Activated naive CD4-positive, alpha-beta T cell treated with anti-CD3 and anti-CD28 coated beads, Interleukin-2, amount 50 U/mL, for 72 hours (primary cell): ENCODE measurements around the gene POLE. TPM values are rescaled to one million over a fixed set of nuclear protein-coding genes. Genes with fewer than 3 reads are reported as not detected.
"Not testable (repeated sequence)": the region's sequence is repeated elsewhere in the genome, so short reads cannot be mapped to it uniquely, and the experiment has no call there.

Experiments used
- ATAC-seq, 2 donors: fragments of 150-1000 bp; cut with Tn5 transposase; 2 replicates each; pipeline ENCODE4 v1.10.0; 2021; ENCODE audit warnings: mild to moderate bottlenecking in 2 of 2, moderate library complexity in 2 of 2
- DNase-seq, 2 donors: peaks; one replicate each; pipeline ENCODE4 v3.0.0; 2021 to 2022; ENCODE audit warnings: low spot score in 2 of 2
- H3K27ac Mint-ChIP-seq, 2 donors: one replicate each; pipeline ENCODE4 v1.8.0; 2022; ENCODE audit warnings: mild to moderate bottlenecking in 2 of 2, mixed read lengths in 2 of 2
- H3K36me3 Mint-ChIP-seq, 2 donors: one replicate each; pipeline ENCODE4 v1.8.0; 2022; ENCODE audit warnings: mixed read lengths in 2 of 2
- H3K9me3 Mint-ChIP-seq, 2 donors: one replicate each; pipeline ENCODE4 v1.8.0; 2022; ENCODE audit warnings: mixed read lengths in 2 of 2
- total RNA-seq, 2 donors: library from RNA; stranded (reverse); gene quantifications; one replicate each; pipeline ENCODE4 v1.2.3, GENCODE V29; 2022

POLE gene
- total RNA-seq, 2 donors from 2014 or later, result 164 to 177 TPM

DNA sequence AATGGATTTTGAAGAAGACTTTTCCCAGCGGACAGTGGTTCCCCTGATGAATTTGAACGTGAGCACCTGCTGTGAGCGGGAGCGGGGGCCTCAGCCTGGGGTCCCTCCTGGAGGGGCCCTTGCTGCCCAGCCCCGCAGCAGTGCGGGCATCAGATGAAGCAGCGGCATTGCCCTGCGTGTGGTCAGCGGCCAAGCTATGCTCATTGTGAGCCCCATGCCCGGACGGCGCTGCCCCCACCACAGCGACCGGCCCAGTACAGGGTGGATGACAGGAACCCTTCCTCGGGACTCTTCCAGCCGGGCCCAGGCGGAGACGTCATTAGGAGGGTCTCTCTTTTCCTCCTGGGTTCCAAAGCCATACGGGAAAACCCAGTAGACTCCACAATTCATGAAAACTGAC is 80.2 kb downstream of the POLE start:
- Mint-ChIP-seq H3K9me3 (no peaks in the 10 kb centered on the region), H3K36me3 (peaks cover 0 to 7% of the 10 kb centered on the region in 2 donors), H3K27ac (no peak overlapping the region)
- DNase-seq (no peak), ATAC-seq (no peak)

DNA sequence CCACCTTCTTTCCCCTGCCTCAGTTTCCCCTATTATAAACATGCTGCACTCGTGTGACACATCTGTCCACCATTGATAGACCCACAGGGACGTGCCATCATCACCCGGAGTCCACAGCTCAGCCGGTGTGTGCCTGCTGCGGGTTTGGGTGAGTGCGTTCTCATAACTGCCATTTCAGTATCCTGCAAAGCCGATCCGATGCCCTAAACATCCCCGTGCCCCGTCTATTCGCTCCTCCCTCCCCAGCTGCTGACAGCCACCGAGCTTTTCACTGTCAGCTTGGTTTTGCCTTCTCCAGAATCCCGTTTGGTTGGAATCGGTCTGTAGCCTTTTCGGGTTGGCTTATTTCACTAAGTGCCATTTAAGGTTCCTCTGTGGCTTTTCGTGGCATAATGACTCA is 80.7 kb downstream of the POLE start:
- ATAC-seq, result no peak
- H3K9me3 Mint-ChIP-seq, result no peaks in the 10 kb centered on the region
- no peak for DNase-seq
- H3K27ac Mint-ChIP-seq, result peak overlapping the region in 1 of 2 donors; percentile 80
- H3K36me3 Mint-ChIP-seq, result peaks cover 0 to 7% of the 10 kb centered on the region in 2 donors

DNA sequence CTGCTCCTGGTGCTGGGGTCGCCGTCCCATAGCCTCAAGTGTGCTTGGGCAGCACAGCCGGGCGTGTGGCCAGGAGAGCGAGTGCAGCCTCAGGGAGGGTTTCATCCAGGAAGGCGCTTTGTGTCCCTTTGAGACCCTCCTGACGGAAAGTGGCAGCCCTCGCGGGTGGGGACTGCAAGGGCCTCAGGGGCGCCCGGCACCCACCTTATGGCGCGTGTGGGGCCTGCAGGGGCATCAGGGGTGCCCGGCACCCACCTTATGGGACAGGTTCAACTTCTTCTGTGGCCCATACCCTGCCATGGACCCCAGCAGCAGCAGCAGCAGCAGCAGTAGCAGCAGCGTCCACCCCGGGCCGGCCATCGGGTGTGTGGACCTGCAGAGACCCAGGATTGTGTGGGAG is 81.2 kb downstream of the POLE start:
- H3K27ac Mint-ChIP-seq, result no peak overlapping the region
- no peak for ATAC-seq

DNA sequence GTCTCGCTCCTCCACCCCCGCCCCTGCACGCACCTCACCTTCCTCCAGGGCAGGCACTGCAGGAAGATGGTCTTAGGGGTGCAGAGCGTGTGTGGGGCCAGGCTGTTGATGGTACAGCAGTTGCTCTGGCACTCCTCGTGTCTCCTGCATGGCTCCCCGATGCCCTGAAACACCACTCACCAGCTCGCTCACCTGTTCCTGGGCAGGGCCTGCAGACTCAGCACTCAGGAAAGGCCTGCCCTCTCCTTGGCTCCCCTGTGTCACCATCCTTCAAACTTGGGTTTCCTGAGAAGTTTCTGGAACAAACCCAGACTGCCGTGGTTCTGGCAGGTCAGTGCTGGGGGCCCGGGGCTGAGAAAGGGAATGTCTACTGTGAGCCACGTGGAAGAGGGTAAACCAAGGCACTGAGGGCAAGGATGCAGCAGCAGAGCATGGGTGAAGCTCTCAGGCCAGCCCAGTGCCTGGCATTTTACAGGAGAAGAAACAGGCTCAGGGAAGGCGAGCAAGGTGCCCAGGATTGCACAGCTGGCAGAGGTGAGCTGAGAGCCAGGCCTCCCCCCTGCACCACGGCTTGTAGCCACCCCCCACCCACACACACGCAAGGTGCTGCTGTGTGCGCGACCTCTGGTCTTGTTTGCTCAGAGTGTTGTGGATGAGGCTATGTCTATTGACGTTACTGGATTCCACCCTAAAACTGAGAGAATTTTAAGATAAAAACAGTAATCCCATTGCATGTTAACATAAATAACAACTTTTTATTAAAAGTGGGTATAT is 82.3 kb downstream of the POLE start:
- DNase-seq (no peak), ATAC-seq (no peak)
- no peaks in the 10 kb centered on the region for H3K9me3 Mint-ChIP-seq
- no peak overlapping the region for H3K27ac Mint-ChIP-seq
- H3K36me3 Mint-ChIP-seq, result no peaks in the 10 kb centered on the region

More for the DNA sequence above, 81.2 kb downstream of the POLE start:
- H3K36me3 Mint-ChIP-seq, result peaks cover 0 to 6% of the 10 kb centered on the region in 2 donors
- DNase-seq, result no peak
- H3K9me3 Mint-ChIP-seq, result no peaks in the 10 kb centered on the region

DNA sequence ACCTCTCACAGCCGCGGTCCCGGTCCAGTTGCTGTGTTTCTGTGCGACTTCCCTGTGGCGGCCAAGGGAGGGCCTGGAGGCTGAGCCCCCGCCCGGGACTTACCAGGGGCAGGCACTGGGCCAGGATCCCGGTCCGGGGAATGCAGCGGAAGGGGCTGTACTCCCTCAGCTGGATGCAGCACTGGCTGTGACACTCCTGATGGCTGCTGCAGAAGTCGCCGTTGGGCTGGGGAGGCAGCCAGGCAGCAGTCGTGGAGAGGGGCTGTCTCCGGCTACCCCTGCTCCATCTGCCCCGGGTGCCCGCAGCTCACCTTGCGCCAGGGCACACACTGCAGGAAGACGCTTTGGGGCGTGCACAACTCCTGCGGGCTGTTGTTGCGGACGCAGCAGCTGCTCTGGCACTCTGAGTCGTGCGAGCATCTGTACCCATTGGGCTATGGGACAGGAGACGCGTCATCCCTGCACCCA is 83.0 kb downstream of the POLE start:
- DNase-seq (no peak), ATAC-seq (no peak)
- no peak overlapping the region for H3K27ac Mint-ChIP-seq
- no peaks in the 10 kb centered on the region for H3K36me3 Mint-ChIP-seq
- H3K9me3 Mint-ChIP-seq, result no peaks in the 10 kb centered on the region

DNA sequence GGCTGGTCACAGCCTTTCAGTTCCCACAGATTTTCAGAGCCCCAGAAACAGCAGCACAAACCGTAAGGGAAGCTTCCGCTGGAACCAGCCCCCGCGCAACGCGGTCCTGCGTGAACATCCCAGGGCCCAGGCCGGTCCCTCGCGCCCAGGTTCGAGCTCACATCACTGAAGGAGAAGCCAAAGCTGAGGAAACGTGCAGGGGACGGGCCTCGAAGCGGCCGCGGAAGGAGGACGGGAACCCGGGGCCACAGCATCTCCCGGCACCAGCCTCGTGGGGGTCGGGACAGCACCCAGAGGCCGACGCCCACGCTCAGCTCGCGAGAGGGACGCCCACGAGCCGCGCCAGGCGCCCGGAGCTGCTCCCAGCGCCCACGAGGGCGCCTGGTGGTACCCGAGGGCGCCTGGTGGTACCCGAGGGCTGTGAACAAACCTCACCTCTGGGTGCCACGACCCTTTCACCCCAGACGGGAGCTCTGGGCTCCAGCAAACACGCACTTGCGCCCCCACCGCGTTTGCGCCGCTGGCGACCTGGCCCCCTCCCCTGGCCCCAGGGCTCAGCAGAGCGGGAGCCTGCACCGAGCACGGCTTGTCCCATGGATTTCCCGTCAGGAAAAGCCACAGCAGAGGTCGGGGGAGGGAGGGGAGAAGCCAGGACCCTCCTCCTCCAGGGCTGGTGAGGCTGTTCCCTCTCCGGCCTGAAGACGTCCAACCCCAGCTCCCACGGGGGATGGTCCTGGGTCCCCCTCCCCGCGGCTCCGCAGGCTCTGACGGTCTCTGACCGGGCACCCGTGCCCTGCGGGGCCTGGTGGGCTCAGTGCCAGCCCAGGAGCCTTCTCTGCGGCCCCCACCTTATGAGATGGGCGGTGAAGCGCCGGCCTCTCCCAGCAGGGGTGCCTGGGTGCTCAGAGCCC is 83.6 kb downstream of the POLE start:
- H3K9me3 Mint-ChIP-seq, result no peaks in the 10 kb centered on the region
- H3K27ac Mint-ChIP-seq, result no peak overlapping the region
- DNase-seq, result no peak
- H3K36me3 Mint-ChIP-seq, result no peaks in the 10 kb centered on the region
- no peak for ATAC-seq

DNA sequence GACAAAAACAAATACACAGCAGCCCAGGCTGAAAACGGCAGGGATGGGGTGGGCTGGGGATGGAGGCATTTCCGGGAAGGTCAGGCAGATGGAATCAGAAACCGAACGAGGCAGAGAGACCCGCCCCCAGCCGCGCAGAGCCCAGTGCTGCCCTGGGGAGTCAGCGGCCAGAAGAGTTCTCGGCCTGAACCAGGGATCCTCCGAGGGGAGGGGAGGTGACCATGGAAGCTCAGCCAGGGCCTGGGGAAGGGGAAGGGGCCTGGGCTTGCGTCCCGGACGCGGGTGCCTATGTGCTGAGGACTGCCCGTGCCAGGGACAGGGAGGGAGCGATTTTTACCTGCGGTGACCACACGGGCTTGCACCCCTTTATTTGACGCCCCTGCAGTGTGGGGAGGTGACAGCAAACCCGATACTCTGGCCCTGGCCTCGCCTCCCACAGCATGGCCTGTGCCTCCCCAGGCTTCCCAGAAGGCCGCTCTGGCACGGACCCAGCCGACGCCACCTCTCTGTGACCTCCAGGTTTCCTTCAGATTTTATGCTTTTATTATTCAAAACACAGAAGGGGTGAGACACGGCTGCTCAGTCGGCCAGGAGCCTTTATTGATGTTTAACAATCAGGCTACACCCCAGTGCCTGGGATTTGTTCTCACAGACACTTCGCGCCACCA is 84.4 kb downstream of the POLE start:
- no peak overlapping the region for H3K27ac Mint-ChIP-seq
- H3K36me3 Mint-ChIP-seq, result peaks cover 0 to under 1% of the 10 kb centered on the region in 2 donors
- H3K9me3 Mint-ChIP-seq, result no peaks in the 10 kb centered on the region
- ATAC-seq (no peak), DNase-seq (no peak)

DNA sequence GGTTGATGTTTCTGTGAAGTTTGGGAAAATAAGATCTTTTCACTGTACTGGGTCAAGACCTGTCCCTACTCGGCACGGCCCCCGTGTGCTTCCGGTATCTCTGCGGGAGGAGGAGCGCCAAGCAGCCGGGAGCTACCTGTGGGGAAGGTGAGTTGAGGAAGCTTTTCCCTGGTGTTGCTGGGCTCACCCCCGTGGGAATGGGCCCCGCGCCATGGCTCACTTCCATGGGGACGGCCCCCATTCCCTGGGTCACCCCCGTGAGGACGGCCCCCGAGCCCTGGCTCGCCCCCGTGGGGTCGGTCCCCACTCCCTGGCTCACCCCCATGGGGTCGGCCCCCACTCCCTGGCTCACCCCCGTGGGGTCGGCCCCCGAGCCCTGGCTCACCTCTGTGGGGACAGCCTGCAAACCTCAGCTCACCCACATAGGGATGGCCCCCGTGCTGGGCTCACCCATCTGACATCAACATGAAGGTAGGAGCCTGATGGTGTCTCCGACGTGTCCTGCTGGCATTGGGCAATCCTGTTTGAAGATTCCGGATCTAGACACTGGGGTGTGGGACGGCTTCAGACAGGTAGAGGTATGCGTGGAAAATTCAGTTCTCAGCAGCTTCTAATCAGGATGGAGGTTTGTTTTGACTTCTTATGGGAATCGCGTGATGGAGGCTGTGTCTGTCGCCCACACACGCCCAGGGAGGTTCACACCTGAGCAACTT is 85.8 kb downstream of the POLE start:
- H3K36me3 Mint-ChIP-seq, result peaks cover 0 to 6% of the 10 kb centered on the region in 2 donors
- no peak overlapping the region for H3K27ac Mint-ChIP-seq
- H3K9me3 Mint-ChIP-seq, result no peaks in the 10 kb centered on the region
- ATAC-seq, result no peak
- DNase-seq, result no peak

DNA sequence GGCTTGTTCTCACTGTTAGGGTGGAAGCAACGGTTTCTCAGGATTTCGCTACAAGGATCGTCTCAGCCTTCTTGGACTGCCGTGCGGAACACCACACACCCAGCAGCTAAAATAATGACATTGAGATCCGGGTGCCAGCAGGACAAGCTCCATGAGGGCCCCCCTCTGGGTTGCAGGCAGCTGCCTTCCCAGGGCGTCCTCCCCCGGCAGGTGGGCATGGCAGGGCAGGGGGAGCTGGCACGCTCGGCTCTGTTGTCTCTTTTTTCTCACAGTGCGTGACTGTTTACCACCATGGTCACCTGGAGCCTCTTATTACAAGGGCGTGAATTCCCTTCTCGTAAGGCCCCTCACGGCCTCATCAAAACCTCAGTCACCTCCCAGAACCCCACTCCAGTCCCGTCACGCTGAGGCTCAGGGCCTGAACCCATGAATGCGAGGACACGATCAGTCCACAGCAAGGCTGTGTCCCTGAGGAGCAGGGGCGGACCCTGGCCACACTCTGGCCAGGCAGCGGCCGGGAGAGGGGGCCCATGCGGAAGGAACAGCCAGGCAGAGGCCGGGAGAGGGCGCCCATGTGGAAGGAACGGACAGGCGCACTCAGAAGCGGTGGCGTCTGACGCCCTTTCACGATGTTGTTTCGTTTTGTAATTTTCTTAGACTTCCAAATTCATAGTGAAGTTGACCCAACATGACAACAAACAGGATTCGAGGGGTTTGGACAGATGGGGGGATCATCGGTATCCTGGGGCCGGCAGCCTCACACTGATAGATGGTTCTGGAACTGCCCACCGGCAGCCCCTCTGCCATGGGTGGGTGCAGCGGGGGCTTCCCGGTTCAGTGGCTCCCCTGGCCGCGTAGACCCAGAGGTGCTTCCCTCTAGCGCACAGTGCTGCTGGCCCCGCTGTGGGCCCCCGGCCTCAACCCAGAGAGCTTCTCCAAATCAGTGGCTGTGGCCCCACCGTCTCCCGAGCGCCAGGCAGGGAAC is 86.8 kb downstream of the POLE start:
- DNase-seq (peak in 1 of 2 donors; percentile 39), ATAC-seq (peak; percentile 67 to 80)
- H3K27ac Mint-ChIP-seq, result no peak overlapping the region
- H3K36me3 Mint-ChIP-seq, result peaks cover 0 to 6% of the 10 kb centered on the region in 2 donors
- H3K9me3 Mint-ChIP-seq, result no peaks in the 10 kb centered on the region

DNA sequence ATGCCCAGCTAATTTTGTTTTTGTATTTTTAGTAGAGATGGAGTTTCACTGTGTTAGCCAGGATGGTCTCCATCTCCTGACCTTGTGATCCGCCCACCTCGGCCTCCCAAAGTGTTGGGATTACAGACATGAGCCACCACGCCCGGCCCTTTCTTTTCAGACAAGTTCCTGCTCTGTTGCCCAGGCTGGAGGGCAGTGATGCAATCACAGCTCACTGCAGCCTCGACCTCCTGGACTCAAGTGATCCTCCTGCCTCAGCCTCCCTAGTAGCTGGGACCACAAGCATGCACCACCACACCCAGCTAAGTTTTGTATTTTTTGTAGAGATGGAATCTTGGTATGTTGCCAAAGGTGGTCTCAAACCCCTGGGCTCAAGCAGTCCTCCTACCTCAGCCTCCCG is 87.6 kb downstream of the POLE start:
- not testable (repeated sequence) for H3K9me3 Mint-ChIP-seq, DNase-seq, H3K27ac Mint-ChIP-seq, ATAC-seq, H3K36me3 Mint-ChIP-seq

DNA sequence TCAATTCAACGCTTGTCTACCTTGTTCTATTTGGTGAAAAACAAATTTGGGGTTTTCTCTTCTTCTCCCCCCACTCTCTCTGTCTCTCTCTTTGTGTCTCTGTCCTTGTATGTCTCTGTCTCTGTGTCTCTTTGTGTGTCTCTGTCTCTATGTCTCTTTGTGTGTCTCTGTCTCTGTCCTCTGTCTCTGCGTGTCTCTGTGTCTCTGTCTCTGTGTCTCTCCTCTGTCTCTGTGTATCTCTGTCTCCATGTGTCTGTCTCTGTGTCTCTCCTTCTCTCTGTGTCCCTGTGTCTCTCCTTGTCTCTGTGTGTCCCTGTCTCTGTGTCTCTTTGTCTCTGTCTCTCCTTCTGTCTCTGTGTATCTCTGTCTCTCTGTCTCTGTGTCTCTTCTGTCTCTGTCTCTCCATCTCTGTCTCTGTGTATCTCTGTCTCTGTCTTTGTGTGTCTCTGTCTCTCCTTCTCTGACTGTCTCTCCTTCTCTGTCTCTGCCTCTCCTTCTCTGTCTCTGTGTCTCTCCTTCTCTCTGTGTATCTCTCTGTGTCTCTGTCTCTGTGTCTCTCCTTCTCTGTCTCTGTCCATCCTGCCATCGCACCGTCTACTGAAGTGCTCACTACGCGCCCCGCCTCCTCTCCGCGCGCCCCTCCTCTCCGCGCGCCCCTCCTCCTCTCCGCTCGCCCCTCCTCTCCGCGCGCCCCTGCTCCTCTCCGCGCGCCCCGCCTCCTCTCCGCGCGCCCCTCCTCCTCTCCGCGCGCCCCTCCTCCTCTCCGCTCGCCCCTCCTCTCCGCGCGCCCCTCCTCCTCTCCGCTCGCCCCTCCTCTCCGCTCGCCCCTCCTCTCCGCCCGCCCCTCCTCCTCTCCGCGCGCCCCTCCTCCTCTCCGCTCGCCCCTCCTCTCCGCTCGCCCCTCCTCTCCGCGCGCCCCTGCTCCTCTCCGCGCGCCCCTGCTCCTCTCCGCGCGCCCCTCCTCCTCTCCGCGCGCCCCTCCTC is 89.5 kb downstream of the POLE start:
- DNase-seq, result no peak
- peak in 1 of 2 donors; percentile 49 for ATAC-seq
- Mint-ChIP-seq H3K27ac (no peak overlapping the region), H3K36me3 (peaks cover 0 to 6% of the 10 kb centered on the region in 2 donors), H3K9me3 (no peaks in the 10 kb centered on the region)

DNA sequence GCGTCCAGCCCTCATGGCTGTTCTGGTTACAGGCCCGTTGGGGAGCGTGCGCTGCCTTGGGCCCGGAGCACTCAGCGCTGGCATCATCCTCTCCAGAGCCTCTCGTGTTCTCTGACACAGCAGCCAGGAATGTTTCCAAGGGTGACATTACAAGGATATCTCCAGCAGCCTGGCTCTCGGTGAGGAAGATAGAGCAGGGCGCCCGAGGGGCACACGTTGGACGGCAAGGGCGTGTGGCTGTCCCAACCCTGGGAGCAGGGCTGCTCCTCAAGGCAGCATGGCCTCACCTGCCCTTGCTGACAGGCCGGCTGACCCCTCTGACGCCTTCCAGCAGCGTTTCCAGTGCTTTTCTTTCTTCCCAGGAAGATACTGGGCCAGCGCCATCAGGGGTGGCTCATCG is 91.1 kb downstream of the POLE start:
- ATAC-seq (no peak), DNase-seq (no peak)
- Mint-ChIP-seq H3K27ac (no peak overlapping the region), H3K36me3 (peaks cover 0 to 6% of the 10 kb centered on the region in 2 donors), H3K9me3 (no peaks in the 10 kb centered on the region)

DNA sequence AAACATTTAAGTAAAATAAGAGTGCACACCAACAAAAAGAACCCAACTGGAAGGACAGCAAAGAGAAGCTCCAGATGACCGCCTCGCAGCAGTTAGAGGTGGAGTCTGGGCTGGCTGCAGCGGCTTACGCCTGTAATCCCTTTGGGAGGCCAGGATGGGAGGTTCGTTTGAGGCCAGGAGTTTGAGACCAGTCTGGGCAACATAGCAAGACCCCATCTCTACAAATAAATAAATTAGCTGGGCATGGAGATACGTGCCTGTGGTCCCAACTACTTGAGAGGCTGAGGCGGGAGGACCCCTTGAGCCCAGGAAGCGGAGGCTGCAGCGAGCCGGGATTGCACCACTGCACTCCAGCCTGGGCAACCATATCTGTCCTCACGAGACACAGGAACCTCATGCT is 92.0 kb downstream of the POLE start:
- no peak for ATAC-seq
- Mint-ChIP-seq H3K36me3 (peaks cover 0 to 6% of the 10 kb centered on the region in 2 donors), H3K27ac (no peak overlapping the region), H3K9me3 (no peaks in the 10 kb centered on the region)
- no peak for DNase-seq

DNA sequence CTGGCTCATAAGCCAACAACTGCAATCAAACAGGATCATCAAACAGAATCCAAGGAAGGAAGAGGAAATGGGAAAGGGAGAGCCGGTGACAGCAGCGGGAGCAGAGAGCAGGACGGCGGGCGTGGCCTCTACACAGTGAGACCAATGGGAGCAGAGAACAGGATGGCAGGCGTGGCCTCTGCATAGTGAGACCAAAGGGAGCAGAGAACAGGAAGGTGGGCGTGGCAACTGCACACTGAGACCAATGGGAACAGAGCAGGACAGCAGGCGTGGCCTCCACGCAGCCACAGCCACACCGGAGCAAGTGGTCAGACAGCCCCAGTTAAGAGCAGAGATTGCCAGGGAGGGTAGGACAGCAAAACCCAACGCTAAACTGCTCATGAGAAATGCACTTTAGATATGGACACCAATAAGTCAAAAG is 93.2 kb downstream of the POLE start:
- Mint-ChIP-seq H3K36me3 (peaks cover 0 to 6% of the 10 kb centered on the region in 2 donors), H3K9me3 (no peaks in the 10 kb centered on the region), H3K27ac (no peak overlapping the region)
- DNase-seq, result peak in 1 of 2 donors; percentile 34
- peak; percentile 66 to 86 for ATAC-seq
